Stimulated activated CD4-positive, alpha-beta T cell treated with anti-CD3 and anti-CD28 coated beads, TNF-alpha, amount 100 ng/mL, for 1 hour (primary cell): ENCODE results near the gene BCAS1.

Experiments
- DNase-seq, 3 donors: peaks; one replicate each; pipeline ENCODE4 v3.0.0-alpha.2; 2020; ENCODE audit warnings: low read depth in 3 of 3, low spot score in 1 of 3

Gene BCAS1

DNA sequence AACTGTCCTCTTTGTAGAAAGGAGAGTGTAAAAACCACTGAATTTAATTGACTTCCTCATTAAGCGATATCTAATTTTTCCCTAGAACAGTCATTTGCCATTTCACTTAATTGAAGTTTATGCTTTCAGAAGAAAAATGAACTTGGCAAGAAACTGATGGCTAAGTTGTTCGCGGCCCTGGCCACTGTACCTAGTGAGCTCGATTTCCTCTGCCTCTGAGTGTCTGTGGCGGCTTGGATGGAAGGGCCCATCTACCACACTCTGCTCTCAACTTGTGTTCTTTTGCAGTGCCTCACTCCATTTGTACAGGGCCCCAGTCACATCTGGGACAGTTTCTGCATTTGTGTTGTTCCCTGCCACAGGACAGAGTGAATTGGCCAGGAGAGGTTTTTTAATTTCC lies 102.9 kb downstream of the BCAS1 start:
- DNase-seq, result no peak

DNA sequence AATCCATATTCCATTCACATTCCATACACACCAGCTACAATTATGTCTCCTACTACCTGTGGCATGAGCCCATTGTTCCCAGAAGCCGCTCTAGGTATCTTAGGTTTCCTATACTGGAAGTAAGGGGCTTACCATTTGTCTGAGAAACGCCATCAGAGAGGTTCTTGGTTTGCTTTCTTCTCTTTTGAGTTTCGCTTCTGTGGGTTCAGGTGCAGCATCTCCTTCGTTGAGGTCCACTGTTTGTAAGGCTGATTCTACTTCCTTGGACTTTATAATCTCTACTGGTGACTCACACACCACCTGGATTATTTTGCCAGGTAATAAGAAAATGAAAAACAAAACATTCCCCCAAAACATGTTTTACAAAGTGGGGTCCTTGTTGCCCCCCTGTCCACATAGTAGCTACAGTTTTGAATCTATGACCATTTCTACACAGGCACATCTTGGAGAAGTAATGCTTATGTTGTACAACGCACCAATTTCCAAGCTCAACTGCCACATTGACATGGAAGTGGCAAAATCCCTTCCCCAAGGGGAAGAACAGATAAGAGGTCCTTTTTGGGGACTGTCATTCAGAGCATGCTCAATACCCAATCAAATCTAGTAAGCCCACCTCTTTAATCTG lies 103.5 kb downstream of the BCAS1 start:
- no peak for DNase-seq

DNA sequence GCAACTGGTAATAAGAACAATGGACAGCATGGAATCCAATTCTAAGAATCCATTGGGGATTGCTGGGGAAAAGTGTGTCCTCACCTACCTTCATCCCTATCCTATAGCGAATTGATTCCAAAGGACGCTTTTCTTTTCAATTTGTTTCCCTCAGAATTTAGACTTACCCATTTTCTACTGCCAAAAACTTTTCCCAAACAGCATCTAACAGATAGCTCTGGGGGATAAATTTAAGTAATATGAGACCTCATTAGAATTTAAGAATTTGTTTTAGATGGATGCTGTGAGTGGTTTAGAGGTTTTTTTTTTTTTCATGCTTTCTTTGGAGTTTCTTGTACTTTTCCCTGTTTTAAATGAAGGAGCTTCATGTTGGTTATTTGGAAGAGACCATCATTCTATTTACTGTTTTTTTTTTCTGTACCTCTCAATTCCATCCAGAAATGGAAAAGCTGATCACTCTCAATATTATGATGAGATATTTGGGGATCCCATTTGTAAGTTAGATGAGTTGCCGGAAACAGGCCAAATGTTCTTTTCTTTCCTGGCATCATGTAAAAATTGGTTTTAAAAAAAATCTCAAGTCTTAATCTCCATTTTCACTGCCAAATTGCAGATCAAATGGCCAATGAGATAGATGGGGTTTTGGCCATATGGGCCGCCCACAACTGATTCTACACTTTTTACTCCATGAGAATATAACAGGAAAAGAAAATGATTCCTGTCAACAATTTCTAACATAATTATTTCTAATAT lies 105.7 kb downstream of the BCAS1 start:
- DNase-seq, result no peak

DNA sequence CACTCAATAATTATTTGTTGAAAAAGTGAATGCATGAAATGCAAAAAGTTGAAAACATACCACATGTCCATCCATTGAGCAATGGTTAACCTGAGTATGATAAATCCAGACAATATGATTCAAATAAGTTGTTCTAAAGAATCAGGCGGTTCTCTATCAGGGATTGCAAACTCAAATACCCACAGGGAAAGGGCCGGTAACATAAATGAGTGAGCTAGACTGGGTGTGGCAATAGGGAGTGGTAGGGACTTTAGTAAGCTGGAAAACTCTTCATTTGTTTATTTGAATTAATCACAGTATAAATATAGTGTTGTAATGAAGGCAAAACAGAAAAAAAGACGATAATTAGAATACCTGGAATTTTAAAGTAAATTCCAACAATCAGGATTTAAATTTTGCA lies 106.3 kb downstream of the BCAS1 start:
- no peak for DNase-seq

DNA sequence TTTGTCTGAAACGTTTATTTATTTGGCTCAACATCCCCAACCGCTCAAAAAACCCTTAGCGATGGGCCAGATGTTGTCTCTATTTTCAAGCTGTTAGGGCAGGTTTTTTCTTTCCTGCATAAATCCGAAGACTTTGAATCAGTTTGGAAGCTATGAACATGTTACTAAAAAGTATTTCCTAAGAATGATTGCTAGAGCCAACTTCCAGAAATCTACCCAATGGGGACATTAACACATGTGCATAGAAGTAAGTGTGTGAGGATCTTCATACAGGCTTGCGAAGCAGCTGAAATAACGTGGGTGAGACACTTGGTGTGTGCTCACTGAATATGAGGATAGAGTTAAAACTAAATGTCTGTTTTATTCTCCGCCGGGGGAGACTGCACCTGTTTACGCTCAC lies 106.8 kb downstream of the BCAS1 start:
- DNase-seq, result no peak

DNA sequence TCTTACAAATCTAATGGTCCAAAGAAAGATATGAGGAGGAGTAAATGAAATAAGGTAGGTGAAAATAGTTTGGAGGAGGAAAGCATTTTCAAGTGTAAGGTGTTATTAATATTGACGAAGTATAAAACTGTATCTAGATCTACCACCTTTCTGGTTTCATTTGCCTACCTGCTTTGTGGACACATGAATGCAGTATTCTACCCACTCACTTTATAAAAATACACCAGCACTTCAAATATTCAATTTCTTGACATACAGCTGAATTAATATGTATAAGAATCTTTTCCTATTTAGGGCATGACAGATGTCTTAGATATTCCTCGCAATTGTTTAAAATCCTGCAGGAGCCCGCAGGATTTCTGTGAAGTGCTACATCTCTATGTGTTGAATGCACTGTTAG lies 108.0 kb downstream of the BCAS1 start:
- no peak for DNase-seq

DNA sequence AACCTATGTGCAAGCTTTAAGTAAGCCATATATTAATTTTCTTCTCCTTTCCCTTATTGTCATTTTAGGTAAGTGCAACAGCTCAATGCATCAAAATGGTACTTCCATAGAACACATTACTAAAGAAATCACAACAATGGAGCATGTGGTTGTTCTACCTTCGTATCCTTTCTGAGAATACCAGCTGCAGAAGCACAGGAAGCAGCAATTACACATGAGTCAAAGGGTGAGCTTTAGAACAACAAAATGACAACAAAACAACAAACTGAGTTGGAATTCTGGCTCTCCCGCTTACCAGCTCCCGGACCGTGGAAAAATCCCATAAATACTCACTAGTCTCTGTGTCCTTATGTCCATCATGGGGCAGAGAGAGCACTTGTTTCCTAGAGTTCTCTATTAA lies 108.9 kb downstream of the BCAS1 start:
- no peak for DNase-seq

DNA sequence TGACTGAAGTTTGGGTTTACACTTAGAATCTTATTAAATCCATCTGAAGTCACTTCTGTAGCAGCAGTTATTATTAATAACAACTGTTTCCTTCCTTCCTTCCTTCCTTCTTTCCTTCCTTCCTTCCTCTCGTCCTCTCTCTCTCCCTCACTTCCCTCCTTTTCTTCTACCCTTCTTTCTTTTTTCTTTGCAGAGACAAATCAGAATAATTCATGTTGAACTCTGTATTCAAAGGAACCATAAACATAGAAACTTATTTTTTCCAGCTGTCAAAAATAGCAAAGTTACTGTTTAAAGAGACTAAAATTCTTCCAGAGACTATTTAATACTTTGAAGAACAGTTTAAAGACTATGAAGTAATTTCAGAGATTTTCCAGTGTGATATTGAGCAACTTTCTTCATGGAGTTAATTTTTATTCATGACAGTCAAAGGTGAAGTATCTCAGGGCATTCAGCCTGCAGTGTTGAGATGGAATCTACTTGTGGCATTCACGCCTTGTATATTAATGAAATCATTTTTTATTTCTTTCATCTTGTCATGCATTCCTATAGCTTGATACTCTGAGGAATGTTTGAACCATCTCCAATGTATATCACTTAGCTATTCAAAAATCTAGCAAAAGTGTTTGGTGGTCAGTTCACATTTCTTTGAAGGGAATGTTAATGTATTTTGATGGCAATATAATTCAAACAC lies 109.7 kb downstream of the BCAS1 start:
- DNase-seq, result no peak

DNA sequence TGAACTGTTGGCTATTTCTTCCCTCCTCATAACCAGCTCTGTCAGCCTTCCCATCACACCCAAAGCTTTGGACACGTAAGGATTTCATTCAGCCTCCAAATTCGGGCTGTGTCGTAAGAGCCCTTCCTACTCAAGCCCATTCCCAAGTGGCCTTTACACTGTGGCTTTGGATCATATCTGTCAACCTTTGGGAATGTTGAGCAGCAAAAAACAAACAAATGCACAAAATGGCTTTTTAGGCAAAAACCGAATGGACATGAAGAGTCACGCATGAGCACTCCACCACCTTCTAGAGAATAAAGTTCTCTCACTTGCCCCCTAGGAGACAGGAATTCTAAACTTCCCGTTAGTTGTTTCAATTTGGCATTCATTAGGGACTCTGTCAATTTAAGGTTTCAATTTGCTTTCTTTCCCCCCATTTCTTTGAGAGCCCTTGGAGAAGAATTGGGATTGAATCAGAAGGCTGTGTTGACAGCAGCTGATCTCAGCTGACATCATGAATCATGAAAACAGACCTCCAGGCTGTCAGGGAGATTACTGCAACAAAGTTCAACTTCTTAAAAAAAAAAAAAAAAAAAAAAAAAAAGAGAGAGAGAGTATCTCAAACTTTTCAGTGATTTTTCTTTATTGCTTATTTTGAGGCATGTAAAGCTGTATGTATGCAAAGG lies 110.3 kb downstream of the BCAS1 start:
- no peak for DNase-seq

DNA sequence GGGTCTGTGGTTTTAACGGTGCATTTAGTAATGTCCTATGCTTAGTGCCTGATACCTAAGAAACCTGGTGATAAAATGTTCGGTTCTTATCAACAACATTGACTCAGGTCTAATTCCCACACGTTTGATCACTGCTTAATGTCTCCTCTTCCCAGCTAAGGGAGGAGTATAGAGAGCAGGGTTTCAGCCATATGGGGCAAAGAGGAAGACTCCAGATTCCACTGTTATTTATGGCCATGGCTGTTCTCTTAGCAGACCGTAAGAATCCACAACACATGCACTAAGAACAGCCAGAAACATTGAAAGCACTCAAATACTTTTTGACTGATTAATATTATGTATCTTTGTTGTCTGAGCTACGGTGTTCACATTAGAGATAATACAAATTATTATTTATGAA lies 112.1 kb downstream of the BCAS1 start:
- DNase-seq, result no peak

DNA sequence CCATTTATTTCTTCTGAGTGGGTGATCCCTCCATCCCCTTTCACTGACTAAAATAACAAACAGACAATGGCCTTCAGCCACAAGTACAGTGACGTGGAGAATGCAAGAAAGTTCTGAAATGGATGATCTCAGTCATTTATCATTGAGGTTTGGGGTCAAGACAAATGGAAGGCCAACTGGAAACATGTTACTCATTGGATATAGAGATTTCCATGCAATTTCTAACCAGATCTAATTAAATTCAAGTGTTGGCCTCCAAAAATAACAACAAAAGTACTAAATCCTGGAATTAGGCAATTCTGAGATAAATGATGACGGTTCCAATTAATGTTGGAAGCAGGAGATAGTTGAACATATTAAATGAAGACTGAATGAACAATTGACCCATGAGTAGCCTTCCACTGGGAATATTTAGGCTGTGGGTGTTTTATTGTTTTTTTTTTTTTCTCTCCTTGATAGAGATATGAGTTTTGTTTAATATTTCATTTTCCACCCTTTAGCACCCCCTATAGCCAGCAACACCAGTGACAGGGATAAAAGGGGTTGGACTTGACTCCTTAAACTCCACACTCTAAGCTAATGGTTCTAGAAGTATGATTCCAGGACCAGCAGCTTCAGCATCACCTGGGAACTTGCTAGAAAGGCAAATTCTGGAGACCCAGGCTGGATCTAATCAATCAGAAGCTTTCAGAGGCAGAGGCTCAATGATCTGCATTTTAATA lies 112.8 kb downstream of the BCAS1 start:
- DNase-seq, result no peak

DNA sequence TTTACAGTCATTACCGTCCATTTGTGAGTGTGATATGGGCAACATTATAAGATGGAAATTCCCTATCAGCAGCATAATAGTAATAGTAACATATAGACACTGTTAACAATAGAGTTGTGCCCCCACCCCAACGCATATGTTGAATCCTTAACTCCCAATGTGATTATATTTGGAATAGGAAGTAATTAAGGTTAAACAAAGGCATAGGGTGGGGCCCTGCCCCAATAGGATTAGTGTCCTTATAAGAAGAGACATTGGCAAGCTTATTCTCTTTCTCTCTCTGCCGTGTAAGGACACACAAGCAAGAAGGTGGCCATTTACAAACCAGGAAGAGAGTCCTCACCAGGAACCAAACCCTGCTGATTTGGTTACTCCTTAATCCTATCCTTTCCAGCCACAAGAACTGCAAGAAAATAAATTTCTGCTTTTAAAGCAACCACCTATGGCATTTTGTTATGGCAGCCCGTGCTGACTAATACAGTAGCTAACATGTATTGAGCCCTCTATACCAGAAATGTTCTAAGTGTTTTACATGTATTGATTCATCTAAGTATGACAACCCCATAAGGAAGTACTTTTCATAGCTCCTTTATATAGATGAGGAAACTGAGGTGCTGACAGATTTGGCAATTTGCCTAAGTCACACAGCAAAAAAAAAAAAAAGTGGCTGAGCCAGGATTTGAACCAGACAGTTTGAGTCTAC lies 114.2 kb downstream of the BCAS1 start:
- DNase-seq, result no peak

DNA sequence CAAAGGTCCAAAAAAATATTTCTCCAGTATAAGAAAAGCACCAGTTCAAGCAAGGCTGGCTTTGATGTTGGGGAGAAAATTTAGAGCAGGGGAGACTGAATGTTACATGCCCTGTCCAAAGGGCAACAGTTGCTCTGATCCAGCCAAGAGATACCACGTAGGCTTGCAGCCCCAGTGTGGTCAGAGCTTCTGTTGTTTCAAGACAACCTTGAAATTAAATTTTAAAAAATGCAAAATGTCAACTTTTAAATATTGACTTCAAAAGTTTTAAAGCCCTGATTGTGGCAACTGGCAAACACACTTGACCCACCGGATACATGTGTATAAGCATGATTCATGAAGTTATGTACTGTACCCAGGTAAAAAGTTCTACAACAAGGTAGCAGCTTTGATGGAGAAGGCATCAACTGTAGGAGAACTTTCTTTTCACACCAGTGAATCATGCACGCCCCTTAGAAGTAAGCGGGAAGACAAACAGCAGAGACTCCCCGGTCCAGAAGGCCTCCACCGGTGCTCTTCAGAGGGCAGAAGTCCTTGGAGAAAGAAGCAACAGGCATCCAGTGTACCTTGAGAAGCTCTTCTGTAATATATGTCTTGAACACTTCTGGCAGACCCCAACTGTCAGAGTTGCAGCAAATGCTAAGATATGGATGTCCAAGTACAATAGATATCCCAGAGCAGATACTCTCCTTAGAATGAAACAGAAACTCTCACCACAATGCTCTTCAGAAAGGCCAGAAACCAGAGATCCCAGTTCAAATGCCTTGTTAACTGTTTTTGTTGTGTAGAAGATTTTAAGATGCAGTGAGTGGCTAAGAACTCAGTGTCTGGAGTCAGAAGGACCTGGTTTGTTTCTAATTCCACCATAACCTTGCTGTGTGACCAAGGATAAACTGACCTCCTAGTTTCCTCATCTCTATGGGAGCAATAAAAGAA lies 115.4 kb downstream of the BCAS1 start:
- DNase-seq, result no peak

DNA sequence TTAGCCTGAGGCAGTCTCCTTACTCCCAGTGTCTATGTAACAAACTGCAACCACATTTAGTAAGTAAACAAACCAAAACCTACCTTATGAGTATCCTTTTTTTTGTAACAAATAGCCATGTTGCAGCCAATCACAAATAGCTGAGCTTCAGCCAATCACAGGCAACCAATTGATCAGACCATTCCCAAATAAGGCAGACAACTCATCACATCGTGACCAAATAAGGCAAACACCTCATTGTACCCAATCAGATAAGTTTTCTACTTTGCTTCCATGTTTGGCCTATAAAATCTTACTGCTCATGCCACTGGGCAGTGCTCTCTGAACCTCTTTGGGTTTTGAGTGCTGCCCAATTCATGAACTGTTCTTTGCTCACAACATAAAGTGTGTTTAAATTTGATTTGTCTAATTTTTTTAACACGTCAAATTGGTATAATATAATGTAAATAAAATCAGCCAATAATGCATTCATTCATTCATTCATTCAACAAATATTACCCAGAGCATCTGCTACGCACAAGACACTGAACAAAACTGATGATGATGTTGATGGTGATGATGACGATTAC lies 117.8 kb downstream of the BCAS1 start:
- DNase-seq, result no peak

DNA sequence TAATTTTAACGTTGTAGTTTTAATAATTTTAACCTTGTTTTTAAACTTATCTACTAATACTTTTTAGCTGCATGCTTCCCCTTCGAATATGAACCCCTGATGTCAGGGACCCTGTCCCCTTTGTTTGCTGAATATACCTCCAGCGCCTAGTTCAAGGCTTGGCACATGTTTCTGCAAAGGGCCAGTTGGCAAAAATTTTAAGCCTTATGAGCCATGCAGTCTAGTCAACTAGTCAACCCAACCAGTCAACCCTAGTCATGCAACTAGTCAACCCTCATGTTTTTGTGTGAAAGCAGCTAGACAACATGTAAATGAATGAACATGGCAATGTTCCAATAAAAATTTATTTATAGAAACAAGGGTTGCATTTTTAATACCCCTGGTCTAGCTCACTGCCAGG lies 119.8 kb downstream of the BCAS1 start:
- DNase-seq, result no peak

DNA sequence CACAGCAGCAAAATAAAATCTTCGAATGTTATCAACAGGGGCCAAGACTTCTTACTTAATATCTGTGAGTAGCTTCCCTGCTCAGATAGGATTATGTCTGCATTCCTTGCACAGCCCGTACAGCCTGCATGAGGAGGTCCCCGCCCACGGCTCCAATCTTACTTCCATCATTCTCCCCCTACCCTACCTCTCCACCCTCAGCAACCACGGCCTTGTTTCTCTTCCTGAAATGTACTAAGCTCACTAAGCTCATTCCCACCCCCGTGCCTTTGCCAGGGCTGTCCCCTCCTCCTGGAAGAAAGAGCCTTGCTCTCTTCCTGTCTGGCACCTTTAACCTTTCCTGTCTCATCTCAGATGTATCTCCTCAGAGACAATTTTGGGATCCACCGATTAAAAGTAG lies 120.4 kb downstream of the BCAS1 start:
- no peak for DNase-seq

DNA sequence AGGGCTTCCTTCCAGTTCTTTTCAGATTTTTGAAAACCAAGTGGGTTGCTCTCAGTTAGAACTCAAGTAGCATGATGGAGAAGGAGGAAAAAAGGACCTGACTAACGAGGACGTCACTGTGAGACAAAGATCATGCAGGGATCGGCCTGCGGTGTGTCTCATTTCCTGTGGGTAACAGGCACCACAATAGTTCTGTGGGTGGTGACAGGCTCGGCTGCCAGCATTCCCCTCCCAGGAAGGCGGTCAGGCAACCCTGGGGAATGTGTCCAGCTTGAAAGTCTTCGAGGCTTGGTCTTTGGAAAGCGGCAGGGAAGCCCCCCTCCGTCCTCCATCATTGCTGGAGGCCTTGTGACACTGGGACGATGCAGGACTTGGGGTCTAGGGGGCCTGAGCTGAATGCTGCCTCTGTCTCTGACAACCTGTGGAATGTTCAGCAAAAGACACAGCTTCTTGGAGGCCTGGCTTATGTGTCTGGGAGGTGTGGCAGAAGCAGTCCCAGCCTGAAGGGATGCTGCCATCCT lies 121.0 kb downstream of the BCAS1 start:
- peak; percentile 43 to 57 (median 47) for DNase-seq

DNA sequence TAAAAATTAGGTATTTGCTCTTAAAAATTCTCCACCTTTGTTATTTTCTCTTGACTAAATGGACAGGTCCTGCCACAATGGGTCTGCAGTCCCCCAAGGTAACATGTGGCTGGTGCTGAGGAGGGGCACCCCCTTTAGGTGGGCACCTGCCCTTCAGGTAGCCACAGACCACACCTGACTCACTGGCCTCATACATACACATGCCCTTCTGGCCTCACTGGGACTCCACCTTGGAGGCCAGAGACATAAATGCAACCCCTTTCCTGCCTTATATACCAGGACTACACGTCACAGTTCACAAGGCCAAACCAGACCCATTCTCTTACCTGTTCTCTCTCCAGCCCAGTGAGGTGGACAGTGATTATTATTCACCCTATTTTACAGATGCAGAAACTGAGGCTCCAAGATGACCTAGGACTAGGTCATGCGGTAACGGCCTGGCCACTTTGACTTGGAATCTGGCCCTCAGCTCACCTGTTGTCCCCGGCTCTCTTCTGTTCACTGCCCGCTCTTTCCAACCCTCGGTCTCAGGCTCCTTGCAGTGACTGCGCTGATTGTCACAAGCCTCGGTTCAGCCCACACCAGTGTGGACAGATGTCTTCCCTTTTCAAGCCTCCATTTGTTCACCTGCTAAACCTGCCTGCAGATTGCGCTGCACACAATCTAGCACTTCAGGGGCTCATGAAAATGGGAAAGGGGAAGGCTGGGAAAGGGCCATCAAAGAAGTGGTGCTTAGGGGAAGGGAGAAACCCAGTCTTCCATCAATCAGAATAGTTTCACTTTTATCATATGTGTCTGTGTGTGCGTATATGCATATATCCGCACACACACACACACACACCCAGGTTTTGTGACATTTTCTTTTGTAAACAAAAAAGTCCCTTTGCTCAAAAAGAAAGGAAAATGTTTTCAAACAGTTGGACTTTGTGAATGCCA lies 121.7 kb downstream of the BCAS1 start:
- no peak for DNase-seq
